OCI-LY7 (cell line): ENCODE measurements around the gene EML6. TPM values are rescaled to one million over a fixed set of nuclear protein-coding genes. Genes with fewer than 3 reads are reported as not detected.

Experiments used
- BruUV-seq: library from RNA; stranded (reverse); fragments of 400-500 nt; replicated peaks from 2 replicates; lab custom pipeline; 2021; lab: Mats Ljungman, UMichigan
- CTCF ChIA-PET: fragments of 300-600 bp; sonication (Branson Sonifier 250); formaldehyde crosslinking; loops from one replicate; lab custom pipeline; 2022; ENCODE audit warnings: antibody characterized with exemption; ENCODE audit not compliant: unreplicated experiment; lab: Charles Lee
- POLR2A ChIA-PET: fragments of 300-600 bp; sonication (Branson Sonifier 250); formaldehyde crosslinking; loops from one replicate; lab custom pipeline; 2022; ENCODE audit warnings: antibody characterized with exemption; lab: Charles Lee
- DNase-seq: peaks from one replicate; pipeline ENCODE4 v3.0.0-alpha.2; 2015; ENCODE audit warnings: low spot score
- H2AFZ ChIP-seq: fragments of 200-600 bp; sonication (generic), shearing (Covaris generic); 2 replicates; pipeline ENCODE4 v1.6.1; 2014; ENCODE audit warnings: mild to moderate bottlenecking, antibody characterized with exemption, low read length, moderate library complexity
- H3K27ac ChIP-seq: fragments of 200-600 bp; sonication (generic); 2 replicates; pipeline ENCODE4 v1.5.1; 2014; ENCODE audit warnings: mixed run types, low read depth, mild to moderate bottlenecking, moderate library complexity, low read length, inconsistent platforms; ENCODE audit not compliant: poor library complexity, severe bottlenecking
- H3K36me3 ChIP-seq: fragments of 200-600 bp; sonication (generic); 2 replicates; pipeline ENCODE4 v1.6.1; 2014; ENCODE audit warnings: mild to moderate bottlenecking, antibody characterized with exemption, low read length, moderate library complexity, mixed read lengths; ENCODE audit not compliant: insufficient read depth
- H3K4me1 ChIP-seq: fragments of 200-600 bp; sonication (generic); 2 replicates; pipeline ENCODE4 v1.5.1; 2014; ENCODE audit warnings: mild to moderate bottlenecking, low read length; ENCODE audit not compliant: insufficient read depth, poor library complexity, severe bottlenecking
- H3K4me2 ChIP-seq: fragments of 200-600 bp; sonication (generic); 2 replicates; pipeline ENCODE4 v1.6.1; 2014; ENCODE audit warnings: mild to moderate bottlenecking, low read length
- H3K4me3 ChIP-seq: fragments of 200-600 bp; sonication (generic); 2 replicates; pipeline ENCODE4 v1.5.1; 2014; ENCODE audit warnings: mild to moderate bottlenecking, low read depth, low read length; ENCODE audit not compliant: poor library complexity, severe bottlenecking
- H3K79me2 ChIP-seq: fragments of 200-600 bp; sonication (generic); 2 replicates; pipeline ENCODE4 v1.6.1; 2016; ENCODE audit warnings: low read depth, mild to moderate bottlenecking, low read length, moderate library complexity, mixed read lengths; ENCODE audit not compliant: insufficient read depth
- H3K9me2 ChIP-seq: fragments of 200-600 bp; sonication (generic); 2 replicates; pipeline ENCODE4 v1.6.1; 2016; ENCODE audit warnings: mild to moderate bottlenecking, low read length, mixed read lengths; ENCODE audit not compliant: insufficient read depth
- H3K9me3 ChIP-seq: fragments of 200-600 bp; sonication (generic); 2 replicates; pipeline ENCODE4 v1.6.1; 2014; ENCODE audit warnings: mild to moderate bottlenecking, mixed run types, low read length, mixed read lengths
- H4K20me1 ChIP-seq: fragments of 200-600 bp; sonication (generic); 2 replicates; pipeline ENCODE4 v1.6.1; 2014; ENCODE audit warnings: mild to moderate bottlenecking, antibody characterized with exemption, low read length, moderate library complexity, mixed read lengths; ENCODE audit not compliant: insufficient read depth
- EZH2phosphoT487 ChIP-seq: fragments of 200-600 bp; sonication (generic); IDR thresholded peaks from 2 replicates; pipeline ENCODE4 v1.6.1; 2018; ENCODE audit warnings: low read depth, borderline replicate concordance, mild to moderate bottlenecking, mixed run types, antibody characterized with exemption, low read length, moderate library complexity, mixed read lengths
- intact Hi-C: fragments of 100-400 bp; cut with micrococcal nuclease; formaldehyde crosslinking; loops from one replicate; pipeline ENCODE4 v1.10.0; 2022; ENCODE audit not compliant: unreplicated experiment
- total RNA-seq, 2 experiments: library from RNA; depleted of rRNA in 1 of 2; stranded (reverse); fragments of >200 nt in 1 of 2; shearing (Covaris generic) in 1 of 2; gene quantifications; 2 replicates each; pipeline ENCODE4 v1.2.3, GENCODE V29; 2014 to 2022
- TF ChIP-seq, protein P1 (sequence below): fragments of 200-600 bp; sonication (generic); conservative IDR thresholded peaks from 2 replicates; pipeline ENCODE4 v1.5.1; 2014; ENCODE audit warnings: mild to moderate bottlenecking, antibody characterized with exemption, low read length, moderate library complexity, mixed read lengths

EML6 gene
- total RNA-seq, 2 experiments from 2014 or later, result 310 to 367 TPM

DNA sequence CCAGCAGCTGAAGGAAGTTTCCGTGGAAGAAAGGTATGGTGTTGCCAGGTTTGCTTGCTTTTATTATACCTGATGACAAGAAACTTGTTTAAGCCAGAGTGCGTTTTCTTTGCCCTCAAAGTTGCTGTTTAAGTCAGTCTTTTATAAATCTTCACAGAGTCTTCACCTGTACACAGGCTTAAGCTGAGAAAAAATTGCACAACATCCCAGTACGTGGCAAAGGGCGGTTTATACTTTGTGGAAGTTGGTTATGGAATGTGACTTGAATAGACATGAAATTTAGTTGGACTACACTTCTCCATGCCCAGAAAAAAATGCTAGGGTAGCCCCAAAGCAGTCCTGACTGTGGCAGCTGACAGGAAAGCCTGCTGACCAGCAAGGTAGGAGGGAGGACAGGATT lies 205.3 kb downstream of the EML6 start:
- Histone ChIP-seq H3K36me3 (peaks cover 92% of the 10 kb centered on the region), H3K9me3 (peaks cover 9% of the 10 kb centered on the region; the same call in 1 of the 2 replicates), H3K4me1 (no peaks in the 10 kb centered on the region), H4K20me1 (no peaks in the 10 kb centered on the region), H3K79me2 (no peaks in the 10 kb centered on the region), H3K4me3 (no peak overlapping the region), H3K9me2 (no peaks in the 10 kb centered on the region), H3K27ac (no peak overlapping the region), H2AFZ (no peak overlapping the region), H3K4me2 (no peak overlapping the region)
- intact Hi-C loops, result no loop called here
- BruUV-seq, result no TSS peak
- TF ChIP-seq, protein P1, sequence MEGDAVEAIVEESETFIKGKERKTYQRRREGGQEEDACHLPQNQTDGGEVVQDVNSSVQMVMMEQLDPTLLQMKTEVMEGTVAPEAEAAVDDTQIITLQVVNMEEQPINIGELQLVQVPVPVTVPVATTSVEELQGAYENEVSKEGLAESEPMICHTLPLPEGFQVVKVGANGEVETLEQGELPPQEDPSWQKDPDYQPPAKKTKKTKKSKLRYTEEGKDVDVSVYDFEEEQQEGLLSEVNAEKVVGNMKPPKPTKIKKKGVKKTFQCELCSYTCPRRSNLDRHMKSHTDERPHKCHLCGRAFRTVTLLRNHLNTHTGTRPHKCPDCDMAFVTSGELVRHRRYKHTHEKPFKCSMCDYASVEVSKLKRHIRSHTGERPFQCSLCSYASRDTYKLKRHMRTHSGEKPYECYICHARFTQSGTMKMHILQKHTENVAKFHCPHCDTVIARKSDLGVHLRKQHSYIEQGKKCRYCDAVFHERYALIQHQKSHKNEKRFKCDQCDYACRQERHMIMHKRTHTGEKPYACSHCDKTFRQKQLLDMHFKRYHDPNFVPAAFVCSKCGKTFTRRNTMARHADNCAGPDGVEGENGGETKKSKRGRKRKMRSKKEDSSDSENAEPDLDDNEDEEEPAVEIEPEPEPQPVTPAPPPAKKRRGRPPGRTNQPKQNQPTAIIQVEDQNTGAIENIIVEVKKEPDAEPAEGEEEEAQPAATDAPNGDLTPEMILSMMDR, result no peak
- no peak for TF ChIP-seq EZH2phosphoT487
- DNase-seq, result no peak
- ChIA-PET CTCF (no interaction called here), POLR2A (no interaction called here)

DNA sequence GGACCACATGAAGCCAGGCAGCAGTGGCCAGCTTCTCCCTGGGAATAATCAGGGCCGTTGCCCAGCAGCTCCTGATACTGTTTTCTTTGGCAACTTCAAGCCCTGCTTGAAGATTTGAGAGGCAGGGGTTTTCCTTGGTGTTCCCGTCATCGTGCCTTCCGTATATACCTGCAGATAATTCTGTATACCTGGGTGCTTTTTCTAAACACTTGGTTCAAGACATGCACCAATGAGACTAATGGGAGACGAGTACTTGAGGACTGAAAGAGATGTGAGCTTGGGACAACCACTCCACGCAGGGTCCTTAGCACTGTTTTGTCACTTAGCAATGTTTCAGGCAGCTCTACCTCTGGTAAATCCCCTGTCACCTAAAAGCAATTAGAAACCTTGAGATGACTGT lies 208.0 kb downstream of the EML6 start:
- BruUV-seq, result no TSS peak
- ChIA-PET CTCF (interaction anchor here (0.6 kb wide), 1 partner anchor 40 kb away, joined by 8 read pairs; no protein-coding TSS in a partner anchor), POLR2A (interaction anchor here (0.8 kb wide), 1 partner anchor 10 kb away, joined by 3 read pairs; no protein-coding TSS in a partner anchor)
- TF ChIP-seq, protein P1, result no peak
- TF ChIP-seq EZH2phosphoT487, result no peak
- H4K20me1 ChIP-seq, result no peaks in the 10 kb centered on the region
- H3K4me3 ChIP-seq, result no peak overlapping the region
- DNase-seq, result no peak
- no peak overlapping the region for H2AFZ ChIP-seq
- H3K36me3 ChIP-seq, result peaks cover 98% of the 10 kb centered on the region
- no peak overlapping the region for H3K27ac ChIP-seq
- no peaks in the 10 kb centered on the region for H3K79me2 ChIP-seq
- no peaks in the 10 kb centered on the region for H3K9me2 ChIP-seq
- H3K4me2 ChIP-seq, result no peak overlapping the region
- no peaks in the 10 kb centered on the region for H3K4me1 ChIP-seq
- H3K9me3 ChIP-seq, result peaks cover 9% of the 10 kb centered on the region; the same call in 1 of the 2 replicates
- intact Hi-C loops, result no loop called here

DNA sequence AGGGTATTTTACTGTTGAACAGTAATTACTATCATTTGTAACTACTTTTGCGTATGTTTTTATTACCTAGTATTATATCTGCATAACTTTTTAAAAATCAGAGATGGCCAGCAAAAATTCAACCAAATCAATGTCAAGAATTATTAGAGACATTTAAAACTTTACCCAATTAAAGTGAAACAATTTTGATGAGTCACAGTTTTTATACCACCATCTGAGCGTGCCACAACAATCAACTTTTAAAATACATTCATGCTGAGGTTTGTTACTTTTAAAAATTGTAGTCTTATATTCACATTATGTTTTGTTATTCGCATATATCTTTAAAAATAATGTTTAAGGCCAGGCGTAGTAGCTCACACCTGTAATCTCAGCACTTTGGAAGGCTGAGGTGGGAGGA lies 211.9 kb downstream of the EML6 start:
- no TSS peak for BruUV-seq

More for the DNA sequence above, 211.9 kb downstream of the EML6 start:
- Histone ChIP-seq H4K20me1 (no peaks in the 10 kb centered on the region), H3K9me3 (peaks cover 6% of the 10 kb centered on the region; the same call in 1 of the 2 replicates), H3K36me3 (peaks cover 97% of the 10 kb centered on the region), H3K79me2 (no peaks in the 10 kb centered on the region), H3K4me1 (no peaks in the 10 kb centered on the region), H3K27ac (no peak overlapping the region), H2AFZ (no peak overlapping the region), H3K4me2 (no peak overlapping the region), H3K4me3 (no peak overlapping the region), H3K9me2 (no peaks in the 10 kb centered on the region)
- no peak for DNase-seq
- ChIA-PET POLR2A (interaction anchor here (0.6 to 1.3 kb wide), 2 partner anchors 12 to 23 kb away, joined by 3 to 5 read pairs; no protein-coding TSS in a partner anchor), CTCF (no interaction called here)
- TF ChIP-seq EZH2phosphoT487, result no peak
- TF ChIP-seq, protein P1, result no peak
- intact Hi-C loops, result no loop called here
